Kasumi-1 (cell line): ENCODE data around the gene ODAD4.
"Not testable (repeated sequence)": the region's sequence is repeated elsewhere in the genome, so short reads cannot be mapped to it uniquely, and the experiment has no call there.

Source experiments
- DNase-seq, 2 experiments: peaks; one replicate each; lab custom pipeline; 2025; lab: John Stamatoyannopoulos, UW

ODAD4 gene

GRCh38 chr17:42002175-42002791 lies 71.9 kb downstream of the ODAD4 start:
- no peak for DNase-seq

GRCh38 chr17:42002792-42003301 lies 72.4 kb downstream of the ODAD4 start:
- no peak for DNase-seq

GRCh38 chr17:42005166-42005565 lies 74.7 kb downstream of the ODAD4 start:
- no peak for DNase-seq

GRCh38 chr17:42009170-42009569 lies 78.8 kb downstream of the ODAD4 start:
- peak in 1 of 2 experiments; percentile 4 for DNase-seq

GRCh38 chr17:42010266-42010680 lies 79.9 kb downstream of the ODAD4 start:
- DNase-seq: peak; percentile 40 to 66

- peak in 1 of 2 experiments; percentile 6 for DNase-seq
Measured at GRCh38 chr17:42010898-42011516, 80.6 kb downstream of the ODAD4 start.

- not testable (repeated sequence) for DNase-seq
Measured at GRCh38 chr17:42012363-42012762, 81.9 kb downstream of the ODAD4 start.

- not testable (repeated sequence) for DNase-seq
Measured at GRCh38 chr17:42013740-42014139, 83.3 kb downstream of the ODAD4 start.
